ENCODE data around the gene FOCAD.

- no peak for TF ChIP-seq EZH2 (IDR thresholded peaks at IDR 0.05; ENCODE audit: insufficient read depth, poor library complexity, severe bottlenecking)
- no peak for TF ChIP-seq EZH2phosphoT487 (IDR thresholded peaks at IDR 0.05; ENCODE audit: insufficient read depth, low read depth)
Observed at GRCh38 chr9:20725675-20726074, 41.6 kb downstream of the FOCAD start.

Data from GM23248 (cell line).